HepG2 (cell line): Measurements from ENCODE around the gene TIMM10. TPM values are rescaled to one million over a fixed set of nuclear protein-coding genes. Genes with fewer than 3 reads are reported as not detected.

Experiments used
- CBX1 ChIP-seq: IDR thresholded peaks from one replicate; pipeline ENCODE4 v1.6.1; 2016; ENCODE audit warnings: antibody characterized with exemption, low read depth
- FOSL2 ChIP-seq: sonication (generic); formaldehyde crosslinking; IDR thresholded peaks from 2 replicates; pipeline ENCODE4 v1.4.0; 2020; ENCODE audit warnings: missing genetic modification reagents
- FOXA3 ChIP-seq: IDR thresholded peaks from 2 replicates; pipeline ENCODE4 v1.6.1; 2016; ENCODE audit warnings: missing genetic modification reagents, missing compliant biosample characterization
- KAT2B ChIP-seq: fragments of 150-350 bp; IDR thresholded peaks from 2 replicates; pipeline ENCODE4 v1.6.1; 2014; ENCODE audit warnings: low read depth, low read length, borderline replicate concordance
- KDM4B ChIP-seq: sonication (generic); formaldehyde crosslinking; IDR thresholded peaks from 2 replicates; pipeline ENCODE4 v1.4.0; 2020; ENCODE audit warnings: missing genetic modification reagents
- MED13 ChIP-seq: sonication (generic); formaldehyde crosslinking; IDR thresholded peaks from 2 replicates; pipeline ENCODE4 v1.5.0; 2020; ENCODE audit warnings: missing genetic modification reagents
- ONECUT2 ChIP-seq: sonication (generic); formaldehyde crosslinking; IDR thresholded peaks from 2 replicates; pipeline ENCODE4 v1.4.0; 2020; ENCODE audit warnings: missing genetic modification reagents
- POLR2A ChIP-seq, 2 experiments: IDR thresholded peaks; 2 replicates each; pipeline ENCODE4 v1.6.1; 2011; ENCODE audit warnings: low read depth in 2 of 2, low read length in 2 of 2, mild to moderate bottlenecking in 1 of 2, moderate library complexity in 1 of 2; ENCODE audit not compliant: insufficient read depth in 1 of 2
- POLR2AphosphoS5 ChIP-seq: IDR thresholded peaks from 2 replicates; pipeline ENCODE4 v1.6.1; 2012; ENCODE audit warnings: low read depth, low read length
- RFXAP ChIP-seq: sonication (generic); formaldehyde crosslinking; IDR thresholded peaks from 2 replicates; pipeline ENCODE4 v1.4.0; 2020; ENCODE audit warnings: missing genetic modification reagents, borderline replicate concordance
- SSRP1 ChIP-seq: IDR thresholded peaks from 2 replicates; pipeline ENCODE4 v1.6.1; 2016; ENCODE audit warnings: control low read depth
- STAT5B ChIP-seq: sonication (generic); formaldehyde crosslinking; IDR thresholded peaks from 2 replicates; pipeline ENCODE4 v1.4.0; 2020; ENCODE audit warnings: missing genetic modification reagents
- TAF1 ChIP-seq: sonication (generic); formaldehyde crosslinking; IDR thresholded peaks from 2 replicates; pipeline ENCODE4 v1.4.0; 2020; ENCODE audit warnings: missing genetic modification reagents
- TBX3 ChIP-seq: fragments of 450-650 bp; IDR thresholded peaks from 2 replicates; pipeline ENCODE4 v1.6.1; 2017; ENCODE audit warnings: antibody characterized with exemption, mild to moderate bottlenecking, inconsistent platforms, borderline replicate concordance
- XRCC5 ChIP-seq: fragments of 200-400 bp; formaldehyde crosslinking; optimal IDR thresholded peaks from 2 replicates; pipeline ENCODE3; 2017; ENCODE audit warnings: mild to moderate bottlenecking, low read length
- ZBTB20 ChIP-seq: sonication (generic); formaldehyde crosslinking; IDR thresholded peaks from 2 replicates; pipeline ENCODE4 v1.8.1; 2023; ENCODE audit warnings: missing genetic modification reagents, low read depth, mild to moderate bottlenecking, borderline replicate concordance
- ZBTB38 ChIP-seq: sonication (generic); formaldehyde crosslinking; IDR thresholded peaks from 2 replicates; pipeline ENCODE4 v1.5.1; 2020; ENCODE audit warnings: mild to moderate bottlenecking, missing genetic modification reagents
- polyA plus RNA-seq, 8 experiments: library from polyadenylated mRNA; depleted of rRNA in 3 of 8; stranded (reverse) in 7 of 8; unstranded in 1 of 8; fragments of >200 nt; fragmentation: Illumina TruSeq in 4 of 8; extraction: Trizol in 4 of 8; gene quantifications; 2 replicates each; pipeline versions ENCODE4 v1.2.1 to v1.2.3, GENCODE V29; 2011 to 2016; ENCODE audit warnings: low read depth in 4 of 8, missing spikeins in 1 of 8, mixed read lengths in 1 of 8; ENCODE audit not compliant: insufficient read depth in 1 of 8
- total RNA-seq, 5 experiments: library from RNA; depleted of rRNA; stranded (reverse); fragments of >200 nt; fragmentation: Illumina TruSeq; extraction: Trizol; gene quantifications; 2 replicates each; pipeline ENCODE4 v1.2.3, GENCODE V29; 2016; ENCODE audit warnings: low read depth in 1 of 5
- TF ChIP-seq, protein P1 (sequence below), 2 experiments: IDR thresholded peaks; 2 replicates each; pipeline ENCODE4 v1.6.1; 2011 to 2012; ENCODE audit warnings: low read length in 2 of 2, borderline replicate concordance in 1 of 2, low read depth in 1 of 2, mild to moderate bottlenecking in 1 of 2, moderate library complexity in 1 of 2
- TF ChIP-seq, protein P2 (sequence below): sonication (generic); formaldehyde crosslinking; IDR thresholded peaks from 2 replicates; pipeline ENCODE4 v1.5.1; 2020; ENCODE audit warnings: mild to moderate bottlenecking, missing genetic modification reagents, borderline replicate concordance
- TF ChIP-seq, protein P3 (sequence below): sonication (generic); formaldehyde crosslinking; IDR thresholded peaks from 2 replicates; pipeline ENCODE4 v1.4.0; 2020; ENCODE audit warnings: mild to moderate bottlenecking, missing genetic modification reagents, borderline replicate concordance

Gene TIMM10
- total and polyA plus RNA-seq, 2 of the 13 experiments (the other 11 are each of a cell fraction or from before 2014, with no cell fraction given) = 67.8 to 82.2 TPM

DNA sequence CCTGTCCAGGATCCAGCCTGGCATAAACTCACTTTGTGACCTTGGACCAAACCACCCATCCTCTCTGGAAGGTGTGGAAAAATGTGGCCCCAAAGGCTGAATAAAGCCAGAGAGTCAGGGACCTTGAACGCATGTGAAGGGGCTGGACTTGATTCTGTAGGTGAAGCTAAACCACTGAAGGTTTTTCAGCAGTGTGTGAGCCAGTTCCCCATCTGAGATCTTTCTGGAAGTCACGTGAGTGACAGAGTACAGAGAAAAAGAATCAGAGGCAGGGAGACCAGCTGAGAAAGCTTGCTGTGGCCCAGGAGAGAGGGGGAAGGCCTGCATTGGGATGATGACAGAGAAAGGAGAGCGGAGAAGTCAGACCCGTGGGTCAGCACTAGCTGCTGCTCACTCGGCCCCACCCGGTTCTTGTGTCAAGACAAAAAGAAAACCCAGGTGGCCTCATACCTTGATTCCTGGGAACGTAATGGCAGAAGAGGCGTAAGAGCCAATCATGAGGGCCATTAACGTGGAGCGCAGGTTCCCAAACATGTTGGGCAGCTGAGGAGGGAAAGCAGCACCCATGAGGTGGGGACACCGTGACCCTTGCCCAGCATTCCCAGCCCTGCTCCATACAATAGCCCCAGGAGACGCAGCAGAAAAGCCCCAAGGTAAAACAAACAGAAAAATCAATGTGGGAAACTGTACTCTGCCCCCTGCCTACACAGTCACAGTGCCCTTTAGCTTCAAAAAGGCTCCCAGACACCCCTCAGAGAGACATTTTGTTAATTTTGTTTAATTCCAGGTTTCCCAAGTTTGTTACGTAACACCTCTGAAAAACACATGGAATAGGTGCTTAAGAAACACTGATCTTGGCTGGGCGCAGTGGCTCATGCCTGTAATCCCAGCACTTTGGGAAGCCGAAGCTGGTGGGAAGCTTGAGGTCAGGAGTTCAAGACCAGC is 33.0 kb downstream of the TIMM10 start (continued):
- TF ChIP-seq, protein P1, sequence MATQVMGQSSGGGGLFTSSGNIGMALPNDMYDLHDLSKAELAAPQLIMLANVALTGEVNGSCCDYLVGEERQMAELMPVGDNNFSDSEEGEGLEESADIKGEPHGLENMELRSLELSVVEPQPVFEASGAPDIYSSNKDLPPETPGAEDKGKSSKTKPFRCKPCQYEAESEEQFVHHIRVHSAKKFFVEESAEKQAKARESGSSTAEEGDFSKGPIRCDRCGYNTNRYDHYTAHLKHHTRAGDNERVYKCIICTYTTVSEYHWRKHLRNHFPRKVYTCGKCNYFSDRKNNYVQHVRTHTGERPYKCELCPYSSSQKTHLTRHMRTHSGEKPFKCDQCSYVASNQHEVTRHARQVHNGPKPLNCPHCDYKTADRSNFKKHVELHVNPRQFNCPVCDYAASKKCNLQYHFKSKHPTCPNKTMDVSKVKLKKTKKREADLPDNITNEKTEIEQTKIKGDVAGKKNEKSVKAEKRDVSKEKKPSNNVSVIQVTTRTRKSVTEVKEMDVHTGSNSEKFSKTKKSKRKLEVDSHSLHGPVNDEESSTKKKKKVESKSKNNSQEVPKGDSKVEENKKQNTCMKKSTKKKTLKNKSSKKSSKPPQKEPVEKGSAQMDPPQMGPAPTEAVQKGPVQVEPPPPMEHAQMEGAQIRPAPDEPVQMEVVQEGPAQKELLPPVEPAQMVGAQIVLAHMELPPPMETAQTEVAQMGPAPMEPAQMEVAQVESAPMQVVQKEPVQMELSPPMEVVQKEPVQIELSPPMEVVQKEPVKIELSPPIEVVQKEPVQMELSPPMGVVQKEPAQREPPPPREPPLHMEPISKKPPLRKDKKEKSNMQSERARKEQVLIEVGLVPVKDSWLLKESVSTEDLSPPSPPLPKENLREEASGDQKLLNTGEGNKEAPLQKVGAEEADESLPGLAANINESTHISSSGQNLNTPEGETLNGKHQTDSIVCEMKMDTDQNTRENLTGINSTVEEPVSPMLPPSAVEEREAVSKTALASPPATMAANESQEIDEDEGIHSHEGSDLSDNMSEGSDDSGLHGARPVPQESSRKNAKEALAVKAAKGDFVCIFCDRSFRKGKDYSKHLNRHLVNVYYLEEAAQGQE (IDR thresholded peaks at IDR 0.05; ENCODE audit: borderline replicate concordance in 1 of 2, low read depth in 1 of 2, low read length in 2 of 2) = peak in 1 of 2 experiments; percentile 48; a peak in 1 of 4 replicates
- TF ChIP-seq ZBTB20 (CRISPR knock-in tag) (no peak; the same call in 1 of the 2 replicates), TBX3 (peak; percentile 73), KAT2B (peak; percentile 41; the same call in 1 of the 2 replicates), FOXA3 (CRISPR knock-in tag) (peak; percentile 72), KDM4B (CRISPR knock-in tag) (peak; percentile 25; the same call in 1 of the 2 replicates), POLR2AphosphoS5 (0 out of 2 replicates have a peak, but pooled peaks have one; percentile 12), POLR2A (IDR thresholded peaks at IDR 0.05; ENCODE audit: insufficient read depth in 1 of 2, low read depth in 2 of 2, low read length in 2 of 2) (peak in 1 of 2 experiments; percentile 22; a peak in 1 of 4 replicates), STAT5B (CRISPR knock-in tag) (no peak), XRCC5 (peak; percentile 74), SSRP1 (CRISPR knock-in tag) (peak; percentile 83; the same call in 1 of the 2 replicates), RFXAP (CRISPR knock-in tag) (0 out of 2 replicates have a peak, but pooled peaks have one; percentile 31), MED13 (CRISPR knock-in tag) (no peak), ONECUT2 (peak; percentile 98), TAF1 (CRISPR knock-in tag) (peak; percentile 35; the same call in 1 of the 2 replicates), ZBTB38 (CRISPR knock-in tag) (no peak), FOSL2 (CRISPR knock-in tag) (peak; percentile 36; the same call in 1 of the 2 replicates), CBX1 (no peak)
- TF ChIP-seq, protein P2, sequence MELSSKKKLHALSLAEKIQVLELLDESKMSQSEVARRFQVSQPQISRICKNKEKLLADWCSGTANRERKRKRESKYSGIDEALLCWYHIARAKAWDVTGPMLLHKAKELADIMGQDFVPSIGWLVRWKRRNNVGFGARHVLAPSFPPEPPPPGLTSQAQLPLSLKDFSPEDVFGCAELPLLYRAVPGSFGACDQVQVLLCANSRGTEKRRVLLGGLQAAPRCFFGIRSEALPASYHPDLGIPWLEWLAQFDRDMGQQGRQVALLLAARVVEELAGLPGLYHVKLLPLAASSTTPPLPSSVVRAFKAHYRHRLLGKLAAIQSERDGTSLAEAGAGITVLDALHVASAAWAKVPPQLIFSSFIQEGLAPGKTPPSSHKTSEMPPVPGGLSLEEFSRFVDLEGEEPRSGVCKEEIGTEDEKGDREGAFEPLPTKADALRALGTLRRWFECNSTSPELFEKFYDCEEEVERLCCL (CRISPR knock-in tag) = no peak
- TF ChIP-seq, protein P3, sequence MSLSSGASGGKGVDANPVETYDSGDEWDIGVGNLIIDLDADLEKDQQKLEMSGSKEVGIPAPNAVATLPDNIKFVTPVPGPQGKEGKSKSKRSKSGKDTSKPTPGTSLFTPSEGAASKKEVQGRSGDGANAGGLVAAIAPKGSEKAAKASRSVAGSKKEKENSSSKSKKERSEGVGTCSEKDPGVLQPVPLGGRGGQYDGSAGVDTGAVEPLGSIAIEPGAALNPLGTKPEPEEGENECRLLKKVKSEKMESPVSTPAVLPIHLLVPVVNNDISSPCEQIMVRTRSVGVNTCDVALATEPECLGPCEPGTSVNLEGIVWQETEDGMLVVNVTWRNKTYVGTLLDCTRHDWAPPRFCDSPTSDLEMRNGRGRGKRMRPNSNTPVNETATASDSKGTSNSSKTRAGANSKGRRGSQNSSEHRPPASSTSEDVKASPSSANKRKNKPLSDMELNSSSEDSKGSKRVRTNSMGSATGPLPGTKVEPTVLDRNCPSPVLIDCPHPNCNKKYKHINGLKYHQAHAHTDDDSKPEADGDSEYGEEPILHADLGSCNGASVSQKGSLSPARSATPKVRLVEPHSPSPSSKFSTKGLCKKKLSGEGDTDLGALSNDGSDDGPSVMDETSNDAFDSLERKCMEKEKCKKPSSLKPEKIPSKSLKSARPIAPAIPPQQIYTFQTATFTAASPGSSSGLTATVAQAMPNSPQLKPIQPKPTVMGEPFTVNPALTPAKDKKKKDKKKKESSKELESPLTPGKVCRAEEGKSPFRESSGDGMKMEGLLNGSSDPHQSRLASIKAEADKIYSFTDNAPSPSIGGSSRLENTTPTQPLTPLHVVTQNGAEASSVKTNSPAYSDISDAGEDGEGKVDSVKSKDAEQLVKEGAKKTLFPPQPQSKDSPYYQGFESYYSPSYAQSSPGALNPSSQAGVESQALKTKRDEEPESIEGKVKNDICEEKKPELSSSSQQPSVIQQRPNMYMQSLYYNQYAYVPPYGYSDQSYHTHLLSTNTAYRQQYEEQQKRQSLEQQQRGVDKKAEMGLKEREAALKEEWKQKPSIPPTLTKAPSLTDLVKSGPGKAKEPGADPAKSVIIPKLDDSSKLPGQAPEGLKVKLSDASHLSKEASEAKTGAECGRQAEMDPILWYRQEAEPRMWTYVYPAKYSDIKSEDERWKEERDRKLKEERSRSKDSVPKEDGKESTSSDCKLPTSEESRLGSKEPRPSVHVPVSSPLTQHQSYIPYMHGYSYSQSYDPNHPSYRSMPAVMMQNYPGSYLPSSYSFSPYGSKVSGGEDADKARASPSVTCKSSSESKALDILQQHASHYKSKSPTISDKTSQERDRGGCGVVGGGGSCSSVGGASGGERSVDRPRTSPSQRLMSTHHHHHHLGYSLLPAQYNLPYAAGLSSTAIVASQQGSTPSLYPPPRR = peak; percentile 59
